NCI-H1092 treated with DMSO at 0.1 percent for 48 hours (cell line): Measurements from ENCODE around the gene RPS6KA3.
"Not testable (repeated sequence)": the region's sequence is repeated elsewhere in the genome, so short reads cannot be mapped to it uniquely, and the experiment has no call there.

Experiments used
- DNase-seq: peaks from one replicate; lab custom pipeline; 2025; lab: John Stamatoyannopoulos, UW

Gene RPS6KA3

GRCh38 chrX:20143111-20143510 lies 123.6 kb downstream of the RPS6KA3 start:
- no peak for DNase-seq

GRCh38 chrX:20141281-20142220 lies 125.2 kb downstream of the RPS6KA3 start, which contains the start of gene EIF1AX:
Gene EIF1AX, minus strand, starts transcription at chrX:20141838. Its CDS starts 198 bp downstream, at chrX:20141640.
- peak; percentile 98 for DNase-seq

DNA sequence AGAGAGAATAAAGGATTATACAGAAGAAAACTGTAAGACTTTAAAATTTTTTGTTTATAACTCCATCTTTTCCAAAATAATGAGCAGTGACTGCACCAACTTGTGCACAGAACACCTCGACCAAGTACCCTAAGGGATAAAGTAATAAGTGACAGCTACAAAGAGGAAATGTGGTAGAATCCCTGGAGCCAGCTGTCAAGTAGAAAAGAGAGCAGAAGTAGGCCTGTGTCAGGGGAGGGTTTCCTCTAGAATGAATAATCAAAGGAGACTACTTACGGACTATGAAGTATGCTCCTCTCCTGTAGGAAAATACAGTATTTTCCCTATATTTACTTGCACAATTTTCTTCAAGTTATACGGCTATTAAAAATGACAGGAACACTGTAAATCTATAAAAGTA lies 126.3 kb downstream of the RPS6KA3 start:
- no peak for DNase-seq

- DNase-seq: no peak
Measured at GRCh38 chrX:20139966-20140365, 126.7 kb downstream of the RPS6KA3 start.

DNA sequence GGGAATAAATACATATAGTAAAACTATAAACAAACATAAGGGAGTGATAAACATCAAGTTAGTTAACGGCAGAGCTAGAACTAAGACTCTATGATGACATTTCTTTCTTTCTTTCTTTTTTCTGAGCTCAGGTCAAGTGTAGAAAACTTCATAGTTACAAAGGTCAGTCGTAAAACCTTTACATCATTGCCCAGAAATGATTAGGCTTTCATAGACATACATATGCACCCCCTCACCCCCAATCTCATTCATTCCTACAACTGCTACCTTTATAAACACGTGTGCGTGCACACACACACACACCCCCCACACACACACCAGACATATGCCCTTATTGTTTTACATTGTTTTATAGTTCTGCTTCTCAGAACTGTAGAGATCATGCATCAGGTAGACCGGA lies 130.8 kb downstream of the RPS6KA3 start:
- DNase-seq: no peak

DNA sequence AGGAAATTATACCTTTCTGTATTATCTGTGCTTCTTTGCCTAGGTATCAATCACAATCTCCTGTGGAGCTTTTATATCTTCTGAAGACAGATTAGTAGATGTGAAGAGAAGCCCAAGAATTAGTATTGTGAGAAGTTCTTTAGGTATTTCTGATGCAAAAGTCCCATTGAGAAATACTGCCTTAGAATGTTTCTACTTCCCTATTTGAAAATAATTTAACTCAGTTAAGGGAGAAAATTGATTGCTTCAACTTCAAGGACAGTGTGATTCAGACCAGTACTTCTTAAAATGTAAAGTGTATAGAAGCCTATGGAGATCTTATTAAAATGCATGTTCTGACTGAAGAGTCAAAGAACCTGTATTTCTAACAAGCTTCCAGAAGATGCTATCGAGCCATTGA lies 134.0 kb downstream of the RPS6KA3 start:
- no peak for DNase-seq

GRCh38 chrX:20130357-20130756 lies 136.4 kb downstream of the RPS6KA3 start:
- DNase-seq: no peak

DNA sequence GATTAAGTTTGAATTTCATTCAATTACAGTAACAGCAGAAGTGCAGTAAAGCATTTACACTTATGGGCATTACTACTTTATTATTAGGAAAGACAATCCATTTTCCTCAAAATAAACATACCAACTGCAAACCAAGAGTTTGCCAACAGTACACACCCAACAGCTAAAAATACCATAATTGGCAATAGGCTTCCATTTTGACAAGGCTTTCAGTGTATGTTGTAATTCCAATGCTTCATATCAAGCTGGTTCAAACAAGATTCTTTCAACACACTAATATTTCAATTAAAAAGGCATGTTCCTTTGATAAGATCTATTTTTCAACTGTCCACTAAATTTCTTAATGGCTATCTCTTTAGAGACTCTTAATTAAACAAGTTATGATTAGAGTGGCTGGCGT lies 137.2 kb downstream of the RPS6KA3 start:
- DNase-seq: no peak

DNA sequence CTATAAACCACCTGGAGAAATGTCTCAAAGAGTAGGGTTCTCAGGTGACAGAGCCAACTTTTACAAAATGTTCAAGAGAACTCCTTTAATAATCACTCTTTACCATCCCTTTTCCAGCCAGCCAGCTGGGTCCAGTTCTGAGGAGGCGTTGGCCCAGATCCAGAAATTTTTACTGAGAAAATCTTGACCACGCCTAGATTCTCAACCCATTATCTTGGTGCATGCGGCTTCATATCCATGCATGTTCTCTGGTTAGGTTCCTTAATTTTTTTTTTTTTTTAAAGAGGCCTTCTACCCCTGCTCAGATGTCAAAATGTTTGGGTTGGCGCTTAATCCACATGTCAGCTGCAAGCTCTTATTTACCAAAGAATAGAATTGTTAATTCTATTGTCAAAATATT lies 138.0 kb downstream of the RPS6KA3 start:
- DNase-seq: no peak

GRCh38 chrX:20127440-20127839 lies 139.3 kb downstream of the RPS6KA3 start:
- not testable (repeated sequence) for DNase-seq

DNA sequence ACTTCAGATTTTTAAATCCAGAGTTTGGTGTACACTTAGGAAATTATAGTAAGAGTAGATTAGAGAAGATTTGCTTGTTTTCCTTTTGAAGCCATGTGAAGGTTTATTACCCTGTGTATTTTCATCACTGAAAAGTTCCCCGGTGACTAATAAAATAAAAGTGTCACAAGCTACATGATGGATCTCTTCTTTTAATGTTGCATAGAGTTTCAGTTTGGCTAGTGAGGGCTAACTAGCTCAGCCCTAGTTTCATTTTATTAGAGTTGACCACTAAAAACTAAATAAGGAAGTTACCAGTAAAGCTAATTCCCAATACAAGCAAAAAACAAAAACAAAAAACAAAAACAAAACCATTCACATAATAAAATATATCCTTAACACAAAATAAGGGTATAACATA lies 139.9 kb downstream of the RPS6KA3 start:
- not testable (repeated sequence) for DNase-seq

DNA sequence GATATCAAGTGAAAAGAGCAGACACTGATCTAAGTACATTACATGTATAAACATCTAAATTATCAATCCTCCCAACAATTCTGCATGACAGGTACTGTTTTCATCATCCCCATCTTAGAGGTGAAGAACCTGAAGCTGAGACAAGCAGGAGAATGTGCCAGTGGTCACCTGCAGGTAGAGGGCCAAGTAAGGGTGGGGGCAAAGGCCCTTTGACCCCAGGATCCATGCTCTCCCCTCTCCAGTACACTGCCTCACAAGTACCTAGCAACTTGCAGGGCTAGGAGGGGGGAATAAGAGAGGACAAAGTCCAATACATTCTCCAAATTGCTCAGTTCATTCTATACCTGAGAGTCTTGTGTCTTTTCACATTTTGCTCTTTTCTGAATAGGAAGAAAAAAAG lies 141.7 kb downstream of the RPS6KA3 start:
- no peak for DNase-seq

DNA sequence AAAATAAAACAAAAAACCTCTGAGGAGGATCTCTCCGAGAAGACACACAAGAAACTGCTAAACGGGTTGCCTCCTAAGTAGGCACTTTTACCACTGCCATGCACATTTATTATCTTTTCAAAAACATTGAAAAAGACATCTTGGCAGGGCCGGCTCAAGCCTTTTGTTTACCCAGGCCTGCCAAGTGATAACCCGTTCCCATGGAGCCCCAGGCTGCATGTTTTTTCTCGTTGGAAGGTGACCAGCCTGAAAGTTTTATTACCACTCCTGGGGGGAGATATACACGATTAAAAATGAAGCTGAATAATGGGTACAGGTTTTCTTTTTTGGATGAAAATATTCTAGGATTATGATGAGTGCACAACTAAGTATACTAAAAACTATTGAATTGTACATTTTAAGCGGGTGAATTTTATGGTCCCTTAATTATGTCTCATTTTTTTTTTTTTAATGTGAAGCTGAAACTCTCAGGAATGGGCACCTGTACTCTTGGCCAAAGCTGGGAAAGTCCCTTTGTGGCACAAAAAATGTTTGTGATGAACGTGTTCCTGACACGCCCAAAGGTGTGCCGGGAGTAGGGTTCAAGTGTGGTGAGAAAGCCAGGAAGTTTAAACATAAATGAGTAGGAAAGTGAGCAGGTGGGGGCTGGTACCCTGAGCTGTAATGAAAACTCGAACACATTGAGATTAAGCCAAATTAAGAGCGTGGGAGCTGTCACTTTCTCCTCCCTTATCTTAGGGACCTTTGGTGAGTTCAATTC lies 148.5 kb downstream of the RPS6KA3 start:
- peak; percentile 15 for DNase-seq

DNA sequence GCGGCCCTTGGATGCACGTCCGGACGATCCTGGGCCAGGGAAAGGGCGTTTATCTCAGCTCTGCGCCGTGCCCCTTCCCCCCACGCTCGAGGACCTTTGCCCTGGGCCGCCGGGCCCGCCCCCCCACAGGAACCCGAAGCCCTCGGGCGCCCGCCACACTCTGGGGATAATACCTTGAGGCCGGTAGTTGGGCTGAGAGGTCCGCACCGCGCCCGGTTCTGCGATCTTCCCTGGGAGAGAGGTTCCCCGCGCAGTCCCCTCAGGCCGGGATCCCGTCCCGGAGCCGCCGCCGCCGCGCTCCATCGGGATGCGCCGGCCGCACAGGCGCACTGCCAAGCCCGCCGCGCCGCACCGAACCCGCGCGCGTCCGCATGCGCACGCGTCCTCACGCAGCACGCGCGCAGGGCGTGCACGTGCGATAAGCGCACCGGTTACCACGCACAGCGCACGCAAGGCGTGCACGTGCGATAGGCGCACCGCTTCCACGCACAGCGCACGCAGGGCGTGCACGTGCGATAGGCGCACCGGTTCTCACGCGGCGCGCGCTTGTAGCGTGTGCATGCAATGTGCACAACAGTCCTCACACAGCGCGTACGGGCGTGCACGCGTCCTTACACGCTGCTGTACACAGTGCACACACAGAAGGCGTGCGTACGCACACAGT lies 150.0 kb downstream of the RPS6KA3 start, which contains the start of gene MAP7D2:
Gene MAP7D2, minus strand, starts transcription at position 331 of the 664 bp plus-strand sequence. Its CDS starts 28 bp downstream, at position 303.
- DNase-seq: no peak

GRCh38 chrX:20116087-20116576 lies 150.6 kb downstream of the RPS6KA3 start:
- DNase-seq: peak; percentile 36

DNA sequence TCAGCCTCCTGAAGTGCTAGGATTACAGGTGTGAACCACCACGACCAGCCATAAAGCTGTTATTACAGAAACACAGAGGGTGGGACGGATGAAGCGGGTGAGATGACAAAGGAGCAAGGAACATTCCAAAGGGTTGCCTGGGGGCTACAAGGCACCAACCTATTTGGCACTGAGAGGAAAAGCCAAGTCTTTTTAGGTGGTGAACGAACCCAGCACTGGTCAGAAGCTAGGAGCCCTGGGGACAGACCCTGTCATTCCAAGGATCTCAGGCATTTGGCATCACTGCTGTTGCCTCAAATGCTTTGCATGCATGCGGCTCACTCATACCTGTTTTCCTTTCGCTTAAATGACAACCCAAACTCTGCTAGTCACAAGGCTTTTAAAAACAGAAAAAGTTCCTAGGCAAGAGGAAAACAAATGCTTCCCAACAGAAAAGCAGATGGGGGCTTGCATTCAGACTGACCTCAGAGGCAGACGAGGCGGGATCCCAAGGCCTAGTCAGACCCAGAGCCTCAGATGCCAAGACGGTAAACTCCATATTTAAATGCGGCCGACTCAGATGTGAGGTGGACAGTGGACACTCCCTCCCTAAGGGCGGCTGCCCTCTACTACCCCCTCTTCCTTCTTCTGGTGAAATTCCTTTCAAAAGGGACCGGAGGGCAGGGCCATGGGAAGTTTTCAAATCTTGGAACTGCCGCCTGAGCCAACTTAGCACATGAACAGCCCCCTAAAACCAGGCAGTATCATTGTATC lies 154.5 kb downstream of the RPS6KA3 start:
- DNase-seq: no peak

- no peak for DNase-seq
Measured at GRCh38 chrX:20111271-20111670, 155.4 kb downstream of the RPS6KA3 start.

DNA sequence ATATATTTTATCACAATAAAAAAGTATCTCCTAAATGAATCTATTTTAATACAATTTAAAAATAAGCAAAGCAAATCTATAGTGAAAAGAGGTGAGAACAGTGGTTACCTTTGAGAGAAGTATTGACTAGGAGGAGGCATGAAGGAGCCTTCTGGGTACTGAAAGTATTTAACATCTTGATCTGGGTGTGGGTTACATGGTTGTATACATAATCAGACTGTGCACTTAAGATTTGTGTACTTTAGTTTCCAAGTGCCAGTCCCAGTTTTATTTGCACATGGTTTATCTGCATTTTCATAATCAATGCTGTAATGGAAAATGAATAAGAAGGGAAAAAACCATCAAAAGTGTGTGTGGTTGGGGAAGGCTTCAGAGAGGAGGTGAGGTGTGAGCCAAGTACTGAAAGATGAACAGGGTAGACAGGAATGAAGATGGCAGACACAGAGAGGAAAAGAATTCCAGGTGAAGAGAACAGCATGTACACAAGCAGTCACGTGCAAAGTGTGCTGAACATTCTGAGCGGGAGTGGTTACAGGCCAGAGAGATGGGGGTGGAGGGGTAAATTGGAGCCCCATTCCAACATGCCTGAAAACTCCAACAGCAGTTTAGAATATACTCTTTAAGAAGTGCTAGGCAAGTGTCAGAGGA lies 164.7 kb downstream of the RPS6KA3 start:
- no peak for DNase-seq
